ENCODE measurements around the gene SMPD2. TPM values are rescaled to one million over a fixed set of nuclear protein-coding genes. Genes with fewer than 3 reads are reported as not detected.
"Not testable (repeated sequence)": the region's sequence is repeated elsewhere in the genome, so short reads cannot be mapped to it uniquely, and the experiment has no call there.

SMPD2 gene
- total RNA-seq, 6 donors from 2014 or later = 9.4 to 25.2 (median 15.4) TPM

- peaks cover 10 to 27% (median 25%) of the 10 kb centered on the region in 4 donors for H3K4me1 ChIP-seq
- peaks cover 0 to 37% (median 3%) of the 10 kb centered on the region in 4 donors for H3K36me3 ChIP-seq
- peak overlapping the region; percentile 1 to 53 (median 44) for H3K27ac ChIP-seq
- no peak overlapping the region for H3K4me3 ChIP-seq
- H3K27me3 ChIP-seq = no peaks in the 10 kb centered on the region
- 60 to 64% methylated on average over 3 of the region's 3 CpGs for WGBS, 2 donors
- H3K9me3 ChIP-seq = no peaks in the 10 kb centered on the region
- TF ChIP-seq POLR2A (IDR thresholded peaks at IDR 0.05) = no peak
- TF ChIP-seq POLR2AphosphoS5 (IDR thresholded peaks at IDR 0.05) = no peak
- no peak for TF ChIP-seq EP300 (IDR thresholded peaks at IDR 0.05)
- no peak for TF ChIP-seq CTCF (IDR thresholded peaks at IDR 0.05)
- no peak for ATAC-seq (ENCODE audit: low FRiP score in 2 of 2)
- DNase-seq = no peak
Observed at GRCh38 chr6:109460161-109460829, 19.8 kb downstream of the SMPD2 start.

- ATAC-seq (ENCODE audit: low FRiP score in 2 of 2) = not testable (repeated sequence)
Observed at GRCh38 chr6:109461205-109461604, 20.7 kb downstream of the SMPD2 start.

GRCh38 chr6:109461733-109462526, 21.4 kb downstream of the SMPD2 start:
- Histone ChIP-seq H3K9me3 (no peaks in the 10 kb centered on the region), H3K27ac (no peak overlapping the region), H3K27me3 (no peaks in the 10 kb centered on the region), H3K4me1 (peaks cover 7 to 22% (median 16%) of the 10 kb centered on the region in 4 donors), H3K36me3 (peaks cover 0 to 53% (median 15%) of the 10 kb centered on the region in 4 donors), H3K4me3 (no peak overlapping the region)
- no peak for ATAC-seq (ENCODE audit: low FRiP score in 2 of 2)
- no peak for DNase-seq
- no peak for TF ChIP-seq CTCF (IDR thresholded peaks at IDR 0.05)
- TF ChIP-seq EP300 (IDR thresholded peaks at IDR 0.05) = no peak
- TF ChIP-seq POLR2AphosphoS5 (IDR thresholded peaks at IDR 0.05) = no peak
- no peak for TF ChIP-seq POLR2A (IDR thresholded peaks at IDR 0.05)
- WGBS, 2 donors = 83 to 96% methylated on average over 1 of the region's 1 CpG

More at GRCh38 chr6:109461205-109461604, 20.7 kb downstream of the SMPD2 start:
- not testable (repeated sequence) for H3K9me3 ChIP-seq, H3K27me3 ChIP-seq, H3K4me3 ChIP-seq, DNase-seq
- WGBS, 2 donors = 94 to 95% methylated on average over 1 of the region's 1 CpG
- H3K27ac ChIP-seq = peak overlapping the region in 2 of 4 donors; percentile 37 to 50
- peaks cover 0 to 46% (median 11%) of the 10 kb centered on the region in 4 donors for H3K36me3 ChIP-seq
- peaks cover 9 to 26% (median 21%) of the 10 kb centered on the region in 4 donors for H3K4me1 ChIP-seq

- Histone ChIP-seq H3K4me3 (no peak overlapping the region), H3K27me3 (no peaks in the 10 kb centered on the region), H3K27ac (peak overlapping the region in 3 of 4 donors; percentile 37 to 74 (median 72)), H3K9me3 (no peaks in the 10 kb centered on the region), H3K4me1 (peaks cover under 1 to 7% (median 4%) of the 10 kb centered on the region in 4 donors), H3K36me3 (peaks cover 0 to 88% (median 36%) of the 10 kb centered on the region in 4 donors)
- ATAC-seq (ENCODE audit: low FRiP score in 2 of 2) = peak; percentile 48 to 90
- DNase-seq = peak; percentile 79 to 92
- WGBS, 2 donors = 73 to 81% methylated on average over 7 of the region's 7 CpGs
- TF ChIP-seq CTCF (IDR thresholded peaks at IDR 0.05) = no peak
- TF ChIP-seq POLR2A (IDR thresholded peaks at IDR 0.05) = no peak
- peak in 1 of 4 donors; percentile 60 for TF ChIP-seq EP300 (IDR thresholded peaks at IDR 0.05)
- TF ChIP-seq POLR2AphosphoS5 (IDR thresholded peaks at IDR 0.05) = peak in 1 of 2 donors; percentile 25
Observed at GRCh38 chr6:109465772-109466171, 25.2 kb downstream of the SMPD2 start.

- no peak for TF ChIP-seq EP300 (IDR thresholded peaks at IDR 0.05)
- TF ChIP-seq POLR2AphosphoS5 (IDR thresholded peaks at IDR 0.05) = no peak
- no peak for TF ChIP-seq CTCF (IDR thresholded peaks at IDR 0.05)
- peak; percentile 23 to 39 for ATAC-seq (ENCODE audit: low FRiP score in 2 of 2)
- 72 to 83% methylated on average over 7 of the region's 7 CpGs for WGBS, 2 donors
- Histone ChIP-seq H3K4me1 (peaks cover 0 to 7% (median 4%) of the 10 kb centered on the region in 4 donors), H3K27ac (peak overlapping the region in 3 of 4 donors; percentile 37 to 74 (median 72)), H3K36me3 (peaks cover 0 to 88% (median 41%) of the 10 kb centered on the region in 4 donors), H3K4me3 (no peak overlapping the region), H3K9me3 (no peaks in the 10 kb centered on the region), H3K27me3 (no peaks in the 10 kb centered on the region)
- DNase-seq = no peak
Observed at GRCh38 chr6:109466212-109466923, 25.8 kb downstream of the SMPD2 start.

Data from upper lobe of left lung (tissue), 6 donors.